ENCODE measurements around the gene KIAA2012. TPM values are rescaled to one million over a fixed set of nuclear protein-coding genes. Genes with fewer than 3 reads are reported as not detected.

Gene KIAA2012
- total and polyA plus RNA-seq, 4 donors, result under 0.01 to 0.61 (median 0.42) TPM

DNA sequence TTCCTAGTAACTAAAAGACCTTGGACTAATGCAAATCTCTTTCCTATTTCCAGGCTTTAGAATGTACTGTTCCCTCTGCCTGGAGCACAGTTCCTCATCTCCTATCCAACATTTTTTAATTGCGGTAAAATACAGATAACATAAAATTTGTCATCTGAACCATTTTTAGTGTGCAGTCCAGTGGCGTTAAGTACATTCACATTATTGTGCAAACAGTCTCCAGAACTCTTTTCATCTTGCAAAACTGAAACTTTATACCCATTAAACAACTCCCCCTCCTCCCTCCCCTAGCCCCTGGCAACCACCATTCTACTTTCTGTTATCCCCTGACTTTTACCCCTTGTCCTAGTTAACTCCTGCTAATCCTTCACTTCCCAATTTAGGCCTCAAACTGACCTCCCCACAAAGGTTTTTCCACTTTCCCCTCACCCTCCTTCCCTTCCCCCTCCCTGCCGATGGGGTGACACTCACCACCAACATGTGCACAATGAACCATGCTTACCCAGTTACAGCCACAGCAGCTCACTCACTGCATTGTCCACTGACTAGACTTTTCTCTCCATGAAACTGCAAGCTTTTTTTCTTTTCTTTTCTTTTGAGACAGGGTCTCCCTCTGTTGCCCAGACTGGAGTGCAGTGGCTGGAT lies 54.8 kb downstream of the KIAA2012 start:
- Histone ChIP-seq H3K27ac (ENCODE audit: low read depth in 1 of 2, low read length in 2 of 2) (no peak overlapping the region), H3K9ac (ENCODE audit: low read depth in 1 of 2, low read length in 2 of 2) (no peak overlapping the region), H3K36me3 (ENCODE audit: control insufficient read depth in 4 of 4, insufficient read depth in 3 of 4, low read depth in 1 of 4, low read length in 3 of 4) (no peaks in the 10 kb centered on the region), H3K4me1 (ENCODE audit: control insufficient read depth in 4 of 4, insufficient read depth in 4 of 4, low read length in 3 of 4) (peaks cover 0 to 4% (median under 1%) of the 10 kb centered on the region in 4 donors), H3K27me3 (ENCODE audit: control insufficient read depth in 4 of 4, insufficient read depth in 4 of 4, low read length in 3 of 4) (no peaks in the 10 kb centered on the region), H3K4me3 (ENCODE audit: low read depth in 1 of 3, low read length in 3 of 3) (no peak overlapping the region), H3K9me3 (ENCODE audit: control insufficient read depth in 4 of 4, low read length in 3 of 4) (no peaks in the 10 kb centered on the region)
- 71% methylated on average over 3 of the region's 3 CpGs for WGBS
- no peak for TF ChIP-seq GABPA (IDR thresholded peaks at IDR 0.05 in 1 of 2, conservative IDR thresholded peaks at IDR 0.05 in 1 of 2)
- no peak for DNase-seq (ENCODE audit: low spot score)

- Histone ChIP-seq H3K9me3 (ENCODE audit: control insufficient read depth in 4 of 4, low read length in 3 of 4) (no peaks in the 10 kb centered on the region), H3K4me1 (ENCODE audit: control insufficient read depth in 4 of 4, insufficient read depth in 4 of 4, low read length in 3 of 4) (peaks cover 0 to 4% (median under 1%) of the 10 kb centered on the region in 4 donors), H3K36me3 (ENCODE audit: control insufficient read depth in 4 of 4, insufficient read depth in 3 of 4, low read depth in 1 of 4, low read length in 3 of 4) (no peaks in the 10 kb centered on the region), H3K27ac (ENCODE audit: low read depth in 1 of 2, low read length in 2 of 2) (no peak overlapping the region), H3K9ac (ENCODE audit: low read depth in 1 of 2, low read length in 2 of 2) (no peak overlapping the region), H3K4me3 (ENCODE audit: low read depth in 1 of 3, low read length in 3 of 3) (no peak overlapping the region), H3K27me3 (ENCODE audit: control insufficient read depth in 4 of 4, insufficient read depth in 4 of 4, low read length in 3 of 4) (no peaks in the 10 kb centered on the region)
- WGBS, result 82% methylated on average over 3 of the region's 3 CpGs
- no peak for TF ChIP-seq TAF1 (conservative IDR thresholded peaks at IDR 0.05)
- TF ChIP-seq JUND (IDR thresholded peaks at IDR 0.05), result no peak
- TF ChIP-seq FOXA2 (IDR thresholded peaks at IDR 0.05), result no peak
- TF ChIP-seq GABPA (IDR thresholded peaks at IDR 0.05 in 1 of 2, conservative IDR thresholded peaks at IDR 0.05 in 1 of 2), result no peak
- TF ChIP-seq RAD21 (IDR thresholded peaks at IDR 0.05), result no peak
- no peak for TF ChIP-seq RXRA (IDR thresholded peaks at IDR 0.05)
- TF ChIP-seq NR2F2 (IDR thresholded peaks at IDR 0.05), result no peak
- TF ChIP-seq, protein P1, sequence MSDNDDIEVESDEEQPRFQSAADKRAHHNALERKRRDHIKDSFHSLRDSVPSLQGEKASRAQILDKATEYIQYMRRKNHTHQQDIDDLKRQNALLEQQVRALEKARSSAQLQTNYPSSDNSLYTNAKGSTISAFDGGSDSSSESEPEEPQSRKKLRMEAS (IDR thresholded peaks at IDR 0.05), result no peak
- no peak for DNase-seq (ENCODE audit: low spot score)
Observed at GRCh38 chr2:202129841-202130240, 56.8 kb downstream of the KIAA2012 start.

GRCh38 chr2:202133200-202133908 lies 60.3 kb downstream of the KIAA2012 start:
- no peak for TF ChIP-seq RAD21 (IDR thresholded peaks at IDR 0.05)
- no peak for TF ChIP-seq JUND (IDR thresholded peaks at IDR 0.05)
- TF ChIP-seq FOXA2 (IDR thresholded peaks at IDR 0.05), result no peak
- TF ChIP-seq TAF1 (conservative IDR thresholded peaks at IDR 0.05), result no peak
- TF ChIP-seq HNF4A (conservative IDR thresholded peaks at IDR 0.05), result no peak
- no peak for TF ChIP-seq SP1 (IDR thresholded peaks at IDR 0.05)
- TF ChIP-seq, protein P2, sequence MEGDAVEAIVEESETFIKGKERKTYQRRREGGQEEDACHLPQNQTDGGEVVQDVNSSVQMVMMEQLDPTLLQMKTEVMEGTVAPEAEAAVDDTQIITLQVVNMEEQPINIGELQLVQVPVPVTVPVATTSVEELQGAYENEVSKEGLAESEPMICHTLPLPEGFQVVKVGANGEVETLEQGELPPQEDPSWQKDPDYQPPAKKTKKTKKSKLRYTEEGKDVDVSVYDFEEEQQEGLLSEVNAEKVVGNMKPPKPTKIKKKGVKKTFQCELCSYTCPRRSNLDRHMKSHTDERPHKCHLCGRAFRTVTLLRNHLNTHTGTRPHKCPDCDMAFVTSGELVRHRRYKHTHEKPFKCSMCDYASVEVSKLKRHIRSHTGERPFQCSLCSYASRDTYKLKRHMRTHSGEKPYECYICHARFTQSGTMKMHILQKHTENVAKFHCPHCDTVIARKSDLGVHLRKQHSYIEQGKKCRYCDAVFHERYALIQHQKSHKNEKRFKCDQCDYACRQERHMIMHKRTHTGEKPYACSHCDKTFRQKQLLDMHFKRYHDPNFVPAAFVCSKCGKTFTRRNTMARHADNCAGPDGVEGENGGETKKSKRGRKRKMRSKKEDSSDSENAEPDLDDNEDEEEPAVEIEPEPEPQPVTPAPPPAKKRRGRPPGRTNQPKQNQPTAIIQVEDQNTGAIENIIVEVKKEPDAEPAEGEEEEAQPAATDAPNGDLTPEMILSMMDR (IDR thresholded peaks at IDR 0.05; ENCODE audit: low read depth, low read length, missing input control), result no peak
- TF ChIP-seq, protein P3, sequence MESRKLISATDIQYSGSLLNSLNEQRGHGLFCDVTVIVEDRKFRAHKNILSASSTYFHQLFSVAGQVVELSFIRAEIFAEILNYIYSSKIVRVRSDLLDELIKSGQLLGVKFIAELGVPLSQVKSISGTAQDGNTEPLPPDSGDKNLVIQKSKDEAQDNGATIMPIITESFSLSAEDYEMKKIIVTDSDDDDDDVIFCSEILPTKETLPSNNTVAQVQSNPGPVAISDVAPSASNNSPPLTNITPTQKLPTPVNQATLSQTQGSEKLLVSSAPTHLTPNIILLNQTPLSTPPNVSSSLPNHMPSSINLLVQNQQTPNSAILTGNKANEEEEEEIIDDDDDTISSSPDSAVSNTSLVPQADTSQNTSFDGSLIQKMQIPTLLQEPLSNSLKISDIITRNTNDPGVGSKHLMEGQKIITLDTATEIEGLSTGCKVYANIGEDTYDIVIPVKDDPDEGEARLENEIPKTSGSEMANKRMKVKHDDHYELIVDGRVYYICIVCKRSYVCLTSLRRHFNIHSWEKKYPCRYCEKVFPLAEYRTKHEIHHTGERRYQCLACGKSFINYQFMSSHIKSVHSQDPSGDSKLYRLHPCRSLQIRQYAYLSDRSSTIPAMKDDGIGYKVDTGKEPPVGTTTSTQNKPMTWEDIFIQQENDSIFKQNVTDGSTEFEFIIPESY (IDR thresholded peaks at IDR 0.05), result no peak
- no peak for TF ChIP-seq GABPA (IDR thresholded peaks at IDR 0.05 in 1 of 2, conservative IDR thresholded peaks at IDR 0.05 in 1 of 2)
- TF ChIP-seq YY1 (IDR thresholded peaks at IDR 0.05), result no peak
- H3K27ac ChIP-seq (ENCODE audit: low read depth in 1 of 2, low read length in 2 of 2), result no peak overlapping the region
- DNase-seq (ENCODE audit: low spot score), result no peak
- no peak overlapping the region for H3K4me3 ChIP-seq (ENCODE audit: low read depth in 1 of 3, low read length in 3 of 3)
- H3K27me3 ChIP-seq (ENCODE audit: control insufficient read depth in 4 of 4, insufficient read depth in 4 of 4, low read length in 3 of 4), result no peaks in the 10 kb centered on the region
- H3K9me3 ChIP-seq (ENCODE audit: control insufficient read depth in 4 of 4, low read length in 3 of 4), result no peaks in the 10 kb centered on the region
- H3K36me3 ChIP-seq (ENCODE audit: control insufficient read depth in 4 of 4, insufficient read depth in 3 of 4, low read depth in 1 of 4, low read length in 3 of 4), result no peaks in the 10 kb centered on the region
- no peak overlapping the region for H3K9ac ChIP-seq (ENCODE audit: low read depth in 1 of 2, low read length in 2 of 2)
- WGBS, result 92% methylated on average over 5 of the region's 5 CpGs
- peaks cover 0 to 1% (median 0%) of the 10 kb centered on the region in 4 donors for H3K4me1 ChIP-seq (ENCODE audit: control insufficient read depth in 4 of 4, insufficient read depth in 4 of 4, low read length in 3 of 4)
